A549 (cell line): ENCODE data around the gene LAMC3. TPM values are rescaled to one million over a fixed set of nuclear protein-coding genes. Genes with fewer than 3 reads are reported as not detected.

Experiments
- ATAC-seq, 2 experiments: fragments of 200-7000 bp in 1 of 2; fragments of >200 bp in 1 of 2; cut with Nextera tagmentation in 1 of 2; cut with Tn5 transposase in 1 of 2; 3 replicates each; pipeline versions ENCODE4 v1.8.0 to v1.9.1; 2018 to 2020; ENCODE audit warnings: mild to moderate bottlenecking in 1 of 2, moderate library complexity in 1 of 2
- CTCF ChIA-PET: fragments of 300-600 bp; sonication (Branson Sonifier 250); formaldehyde crosslinking; extraction: SDS; loops from one replicate; lab custom pipeline; 2021; ENCODE audit warnings: antibody characterized with exemption, inconsistent platforms; lab: Yijun Ruan, JAX
- POLR2A ChIA-PET: fragments of 350-600 bp; formaldehyde crosslinking; extraction: SDS; loops from one replicate; lab custom pipeline; 2021; ENCODE audit warnings: antibody characterized with exemption, inconsistent platforms; lab: Yijun Ruan, JAX
- DNase-seq, 2 experiments: peaks; one replicate each; pipeline versions ENCODE4 v3.0.0 to v3.0.0-alpha.2; 2011 to 2016; ENCODE audit warnings: low read depth in 1 of 2, low spot score in 1 of 2
- FAIRE-seq: peaks from 2 replicates; lab custom pipeline; 2011; peaks lifted over from hg19 to GRCh38; lab: Jason Lieb, UNC
- H3K27ac ChIP-seq, 2 experiments: fragments of >200 bp; sonication (Bioruptor Twin); formaldehyde crosslinking; 3 replicates each; pipeline ENCODE4 v1.5.1; 2016 to 2017
- H3K4me1 ChIP-seq: fragments of >200 bp; sonication (Bioruptor Twin); formaldehyde crosslinking; 3 replicates; pipeline ENCODE4 v1.6.1; 2016
- H3K4me2 ChIP-seq: fragments of >200 bp; sonication (Bioruptor Twin); formaldehyde crosslinking; 3 replicates; pipeline ENCODE4 v1.6.1; 2016
- H3K4me3 ChIP-seq: fragments of >200 bp; sonication (Bioruptor Twin); formaldehyde crosslinking; 3 replicates; pipeline ENCODE4 v1.5.1; 2016
- H3K9me3 ChIP-seq: fragments of >200 bp; sonication (Bioruptor Twin); formaldehyde crosslinking; 3 replicates; pipeline ENCODE4 v1.6.1; 2016
- BHLHE40 ChIP-seq: IDR thresholded peaks from 2 replicates; pipeline ENCODE4 v1.6.1; 2012; ENCODE audit warnings: low read depth, low read length, inconsistent platforms
- CHD2 ChIP-seq: fragments of 150-350 bp; IDR thresholded peaks from 2 replicates; pipeline ENCODE4 v1.6.1; 2014; ENCODE audit warnings: low read length; ENCODE audit not compliant: partially characterized antibody
- FOSB ChIP-seq: fragments of 250-450 bp; sonication (Bioruptor Pico); IDR thresholded peaks from 2 replicates; pipeline ENCODE4 v1.5.0; 2020; ENCODE audit warnings: mild to moderate bottlenecking, moderate library complexity
- FOSL2 ChIP-seq, 2 experiments: fragments of 450-650 bp in 1 of 2; fragments of >200 bp in 1 of 2; sonication (Bioruptor Twin) in 1 of 2; formaldehyde crosslinking; IDR thresholded peaks; 2 replicates each; pipeline versions ENCODE4 v1.5.0 to v1.6.1; 2016 to 2020; ENCODE audit warnings: mild to moderate bottlenecking in 1 of 2, moderate library complexity in 1 of 2
- HEYL ChIP-seq: fragments of 250-450 bp; sonication (Bioruptor Pico); IDR thresholded peaks from 2 replicates; pipeline ENCODE4 v1.8.0; 2021; ENCODE audit warnings: mild to moderate bottlenecking, moderate library complexity
- HOXA7 ChIP-seq: fragments of 250-450 bp; sonication (Bioruptor Pico); IDR thresholded peaks from 2 replicates; pipeline ENCODE4 v1.5.0; 2020; ENCODE audit warnings: mild to moderate bottlenecking, moderate library complexity
- HOXB13 ChIP-seq: fragments of 250-450 bp; sonication (Bioruptor Pico); IDR thresholded peaks from 2 replicates; pipeline ENCODE4 v1.5.0; 2020; ENCODE audit warnings: low read depth, mild to moderate bottlenecking, moderate library complexity
- HOXB5 ChIP-seq: fragments of 250-450 bp; sonication (Bioruptor Pico); IDR thresholded peaks from 2 replicates; pipeline ENCODE4 v1.5.0; 2020; ENCODE audit warnings: mild to moderate bottlenecking, moderate library complexity
- KDM1A ChIP-seq: fragments of 200-600 bp; sonication (generic); IDR thresholded peaks from 2 replicates; pipeline ENCODE4 v1.6.1; 2016; ENCODE audit warnings: low read depth, mild to moderate bottlenecking
- KDM5A ChIP-seq: fragments of 200-600 bp; sonication (generic); IDR thresholded peaks from 2 replicates; pipeline ENCODE4 v1.6.1; 2016; ENCODE audit warnings: antibody characterized with exemption, mild to moderate bottlenecking
- MAFK ChIP-seq: fragments of 450-650 bp; IDR thresholded peaks from 2 replicates; pipeline ENCODE4 v1.6.1; 2014; ENCODE audit not compliant: partially characterized antibody
- NR3C1 ChIP-seq: fragments of >200 bp; sonication (Bioruptor Twin); formaldehyde crosslinking; IDR thresholded peaks from 3 replicates; pipeline ENCODE4 v1.6.1; 2017
- PHF8 ChIP-seq: fragments of 200-600 bp; sonication (generic); IDR thresholded peaks from 2 replicates; pipeline ENCODE4 v1.6.1; 2016; ENCODE audit warnings: low read depth, mild to moderate bottlenecking, antibody characterized with exemption, moderate library complexity, borderline replicate concordance
- POLR2A ChIP-seq: IDR thresholded peaks from 2 replicates; pipeline ENCODE4 v1.6.1; 2012; ENCODE audit warnings: mild to moderate bottlenecking, low read length
- RAD21 ChIP-seq, 2 experiments: fragments of >200 bp in 1 of 2; sonication (Bioruptor Twin) in 1 of 2; formaldehyde crosslinking in 1 of 2; IDR thresholded peaks in 1 of 2; conservative IDR thresholded peaks in 1 of 2; 2 replicates in 1 of 2; 3 replicates in 1 of 2; pipeline ENCODE4 v1.6.1; 2012 to 2018; ENCODE audit warnings: inconsistent platforms in 1 of 2
- RFX5 ChIP-seq: fragments of 450-650 bp; IDR thresholded peaks from 2 replicates; pipeline ENCODE4 v1.7.1; 2014; ENCODE audit warnings: antibody characterized with exemption, mild to moderate bottlenecking, moderate library complexity
- SREBF2 ChIP-seq: fragments of 450-650 bp; IDR thresholded peaks from 2 replicates; pipeline ENCODE4 v1.6.1; 2014; ENCODE audit warnings: mild to moderate bottlenecking, moderate library complexity
- TP53 ChIP-seq: fragments of 250-450 bp; sonication (Bioruptor Pico); IDR thresholded peaks from 2 replicates; pipeline ENCODE4 v1.5.0; 2021; ENCODE audit warnings: mild to moderate bottlenecking, moderate library complexity
- ZNF302 ChIP-seq: fragments of 250-450 bp; sonication (Bioruptor Pico); IDR thresholded peaks from 2 replicates; pipeline ENCODE4 v1.9.0; 2021; ENCODE audit warnings: inconsistent platforms, mild to moderate bottlenecking, moderate library complexity
- WGBS: methylation state at CpG from one replicate; pipeline ENCODE4 v1.1.6; 2017; ENCODE audit errors: missing lambda C conversion rate; 5-methylcytosine and 5-hydroxymethylcytosine counted together
- polyA plus RNA-seq, 4 experiments: library from polyadenylated mRNA; depleted of rRNA in 3 of 4; stranded (reverse); fragments of >200 nt; fragmentation: RNase III in 1 of 4; extraction: RNeasy Plus Mini Kit Qiagen cat#74134 plus additional on column Dnase treatment in 1 of 4; gene quantifications; 2 replicates in 3 of 4; 3 replicates in 1 of 4; pipeline ENCODE4 v1.2.3, GENCODE V29; 2011 to 2017
- TF ChIP-seq, protein P1 (sequence below): fragments of >200 bp; sonication (Bioruptor Twin); formaldehyde crosslinking; IDR thresholded peaks from 3 replicates; pipeline ENCODE4 v1.6.1; 2016
- TF ChIP-seq, protein P2 (sequence below): fragments of 200-600 bp; sonication (generic); IDR thresholded peaks from 2 replicates; pipeline ENCODE4 v1.6.1; 2016; ENCODE audit warnings: antibody characterized with exemption, mild to moderate bottlenecking, moderate library complexity
- TF ChIP-seq, protein P3 (sequence below): fragments of 250-450 bp; sonication (Bioruptor Pico); IDR thresholded peaks from 2 replicates; pipeline ENCODE4 v1.5.0; 2021; ENCODE audit warnings: mild to moderate bottlenecking, moderate library complexity, borderline replicate concordance
- TF ChIP-seq, protein P4 (sequence below): IDR thresholded peaks from 2 replicates; pipeline ENCODE4 v1.6.1; 2012; ENCODE audit warnings: low read depth, borderline replicate concordance

LAMC3 gene
- polyA plus RNA-seq, 2 of the 4 experiments (the other 2 are of a cell fraction): 1.0 to 1.5 TPM

DNA sequence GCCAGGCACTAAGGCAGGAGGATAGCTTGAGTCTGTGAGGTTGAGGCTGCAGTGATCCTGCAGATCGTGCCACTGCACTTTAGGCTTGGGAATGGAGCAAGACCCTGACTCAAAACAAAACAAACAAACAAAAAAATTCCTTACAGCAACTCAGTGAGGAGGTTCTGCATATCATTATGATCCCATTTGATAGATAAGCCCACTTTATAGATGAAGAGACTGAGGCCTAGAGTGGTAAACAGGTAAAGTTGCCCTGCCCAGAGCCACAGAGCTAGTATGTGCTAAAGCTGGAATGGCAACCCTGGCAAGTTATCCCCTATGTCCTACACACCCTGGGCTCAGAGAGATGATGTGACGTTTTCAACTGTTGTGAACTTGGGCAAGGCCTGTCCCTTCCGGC is 94.6 kb downstream of the LAMC3 start:
- H3K9me3 ChIP-seq: no peaks in the 10 kb centered on the region
- ChIA-PET CTCF (interaction anchor here (0.5 to 3.1 kb wide), 6 partner anchors 9 to 232 kb away, joined by 3 to 7 read pairs (median 3); partner anchors contain the start of gene NUP214), POLR2A (interaction anchor here (0.7 kb wide), 1 partner anchor 9 kb away, joined by 11 read pairs; no protein-coding TSS in a partner anchor)
- no peak for FAIRE-seq
- no peaks in the 10 kb centered on the region for H3K4me1 ChIP-seq
- 74% methylated on average over 3 of the region's 3 CpGs for WGBS
- H3K27ac ChIP-seq: no peak overlapping the region
- no peak overlapping the region for H3K4me3 ChIP-seq
- TF ChIP-seq RAD21 (conservative IDR thresholded peaks at IDR 0.05 in 1 of 2, IDR thresholded peaks at IDR 0.05 in 1 of 2): no peak
- no peak for TF ChIP-seq HOXB5
- no peak for TF ChIP-seq HEYL (CRISPR knock-in tag)
- TF ChIP-seq CHD2: no peak
- no peak for TF ChIP-seq HOXA7 (CRISPR knock-in tag)
- no peak for TF ChIP-seq FOSL2 (IDR thresholded peaks at IDR 0.05)
- no peak for TF ChIP-seq FOSL2 (CRISPR knock-in tag; IDR thresholded peaks at IDR 0.05)
- TF ChIP-seq NR3C1: no peak
- TF ChIP-seq, protein P1, sequence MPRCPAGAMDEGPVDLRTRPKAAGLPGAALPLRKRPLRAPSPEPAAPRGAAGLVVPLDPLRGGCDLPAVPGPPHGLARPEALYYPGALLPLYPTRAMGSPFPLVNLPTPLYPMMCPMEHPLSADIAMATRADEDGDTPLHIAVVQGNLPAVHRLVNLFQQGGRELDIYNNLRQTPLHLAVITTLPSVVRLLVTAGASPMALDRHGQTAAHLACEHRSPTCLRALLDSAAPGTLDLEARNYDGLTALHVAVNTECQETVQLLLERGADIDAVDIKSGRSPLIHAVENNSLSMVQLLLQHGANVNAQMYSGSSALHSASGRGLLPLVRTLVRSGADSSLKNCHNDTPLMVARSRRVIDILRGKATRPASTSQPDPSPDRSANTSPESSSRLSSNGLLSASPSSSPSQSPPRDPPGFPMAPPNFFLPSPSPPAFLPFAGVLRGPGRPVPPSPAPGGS: no peak
- TF ChIP-seq, protein P2, sequence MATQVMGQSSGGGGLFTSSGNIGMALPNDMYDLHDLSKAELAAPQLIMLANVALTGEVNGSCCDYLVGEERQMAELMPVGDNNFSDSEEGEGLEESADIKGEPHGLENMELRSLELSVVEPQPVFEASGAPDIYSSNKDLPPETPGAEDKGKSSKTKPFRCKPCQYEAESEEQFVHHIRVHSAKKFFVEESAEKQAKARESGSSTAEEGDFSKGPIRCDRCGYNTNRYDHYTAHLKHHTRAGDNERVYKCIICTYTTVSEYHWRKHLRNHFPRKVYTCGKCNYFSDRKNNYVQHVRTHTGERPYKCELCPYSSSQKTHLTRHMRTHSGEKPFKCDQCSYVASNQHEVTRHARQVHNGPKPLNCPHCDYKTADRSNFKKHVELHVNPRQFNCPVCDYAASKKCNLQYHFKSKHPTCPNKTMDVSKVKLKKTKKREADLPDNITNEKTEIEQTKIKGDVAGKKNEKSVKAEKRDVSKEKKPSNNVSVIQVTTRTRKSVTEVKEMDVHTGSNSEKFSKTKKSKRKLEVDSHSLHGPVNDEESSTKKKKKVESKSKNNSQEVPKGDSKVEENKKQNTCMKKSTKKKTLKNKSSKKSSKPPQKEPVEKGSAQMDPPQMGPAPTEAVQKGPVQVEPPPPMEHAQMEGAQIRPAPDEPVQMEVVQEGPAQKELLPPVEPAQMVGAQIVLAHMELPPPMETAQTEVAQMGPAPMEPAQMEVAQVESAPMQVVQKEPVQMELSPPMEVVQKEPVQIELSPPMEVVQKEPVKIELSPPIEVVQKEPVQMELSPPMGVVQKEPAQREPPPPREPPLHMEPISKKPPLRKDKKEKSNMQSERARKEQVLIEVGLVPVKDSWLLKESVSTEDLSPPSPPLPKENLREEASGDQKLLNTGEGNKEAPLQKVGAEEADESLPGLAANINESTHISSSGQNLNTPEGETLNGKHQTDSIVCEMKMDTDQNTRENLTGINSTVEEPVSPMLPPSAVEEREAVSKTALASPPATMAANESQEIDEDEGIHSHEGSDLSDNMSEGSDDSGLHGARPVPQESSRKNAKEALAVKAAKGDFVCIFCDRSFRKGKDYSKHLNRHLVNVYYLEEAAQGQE: no peak
- no peak for TF ChIP-seq KDM5A
- TF ChIP-seq, protein P3, sequence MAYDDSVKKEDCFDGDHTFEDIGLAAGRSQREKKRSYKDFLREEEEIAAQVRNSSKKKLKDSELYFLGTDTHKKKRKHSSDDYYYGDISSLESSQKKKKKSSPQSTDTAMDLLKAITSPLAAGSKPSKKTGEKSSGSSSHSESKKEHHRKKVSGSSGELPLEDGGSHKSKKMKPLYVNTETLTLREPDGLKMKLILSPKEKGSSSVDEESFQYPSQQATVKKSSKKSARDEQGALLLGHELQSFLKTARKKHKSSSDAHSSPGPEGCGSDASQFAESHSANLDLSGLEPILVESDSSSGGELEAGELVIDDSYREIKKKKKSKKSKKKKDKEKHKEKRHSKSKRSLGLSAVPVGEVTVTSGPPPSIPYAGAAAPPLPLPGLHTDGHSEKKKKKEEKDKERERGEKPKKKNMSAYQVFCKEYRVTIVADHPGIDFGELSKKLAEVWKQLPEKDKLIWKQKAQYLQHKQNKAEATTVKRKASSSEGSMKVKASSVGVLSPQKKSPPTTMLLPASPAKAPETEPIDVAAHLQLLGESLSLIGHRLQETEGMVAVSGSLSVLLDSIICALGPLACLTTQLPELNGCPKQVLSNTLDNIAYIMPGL (CRISPR knock-in tag): no peak
- TF ChIP-seq POLR2A: no peak
- no peak for TF ChIP-seq SREBF2
- no peak overlapping the region for H3K4me2 ChIP-seq
- ATAC-seq: no peak
- DNase-seq: no peak

DNA sequence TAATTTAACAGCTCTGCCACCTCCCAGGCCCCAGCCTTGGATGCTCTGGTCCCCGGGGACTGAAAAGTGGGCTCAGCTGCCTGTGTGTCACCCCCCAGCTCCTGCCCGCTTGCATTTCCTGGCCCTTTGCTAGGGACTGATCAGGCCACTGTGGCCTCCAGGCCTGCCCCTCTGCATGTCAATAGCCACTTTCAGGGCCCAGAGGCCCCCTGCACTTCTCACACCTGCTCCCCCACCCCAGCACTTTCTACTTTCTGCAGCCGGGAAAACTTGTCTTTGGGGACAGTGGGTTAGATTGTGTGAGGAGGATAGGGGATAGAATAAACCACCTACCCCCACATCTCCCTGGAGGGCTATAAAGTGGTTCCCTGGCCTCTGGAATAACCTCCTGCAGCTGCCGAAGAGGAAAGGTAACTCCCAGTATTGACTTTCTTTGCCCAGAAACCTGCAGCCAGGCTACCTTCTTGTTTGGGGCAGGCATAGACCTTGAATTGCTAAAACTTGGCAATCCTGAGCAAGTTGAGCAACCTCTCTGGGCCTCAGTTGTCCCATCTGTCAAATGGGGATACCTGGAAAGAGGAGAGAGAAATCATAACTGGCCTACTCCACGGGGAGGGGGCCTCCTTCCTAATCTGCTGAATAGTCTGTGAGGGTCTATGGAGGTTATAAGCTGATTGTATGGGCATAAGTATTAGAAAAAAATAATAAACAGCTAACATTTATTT is 95.2 kb downstream of the LAMC3 start:
- Histone ChIP-seq H3K9me3 (no peaks in the 10 kb centered on the region), H3K4me1 (no peaks in the 10 kb centered on the region), H3K27ac (no peak overlapping the region), H3K4me2 (no peak overlapping the region), H3K4me3 (no peak overlapping the region)
- no peak for FAIRE-seq
- TF ChIP-seq PHF8 (no peak), RFX5 (no peak), MAFK (no peak), KDM5A (no peak), HOXB13 (no peak), FOSB (CRISPR knock-in tag) (no peak), KDM1A (no peak), ZNF302 (CRISPR knock-in tag) (no peak), BHLHE40 (no peak), TP53 (CRISPR knock-in tag) (no peak)
- TF ChIP-seq, protein P4, sequence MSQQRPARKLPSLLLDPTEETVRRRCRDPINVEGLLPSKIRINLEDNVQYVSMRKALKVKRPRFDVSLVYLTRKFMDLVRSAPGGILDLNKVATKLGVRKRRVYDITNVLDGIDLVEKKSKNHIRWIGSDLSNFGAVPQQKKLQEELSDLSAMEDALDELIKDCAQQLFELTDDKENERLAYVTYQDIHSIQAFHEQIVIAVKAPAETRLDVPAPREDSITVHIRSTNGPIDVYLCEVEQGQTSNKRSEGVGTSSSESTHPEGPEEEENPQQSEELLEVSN: no peak
- TF ChIP-seq, protein P3 (CRISPR knock-in tag): no peak
- ATAC-seq: no peak
- CTCF ChIA-PET: interaction anchor here (0.5 to 3.1 kb wide), 10 partner anchors 9 to 232 kb away, joined by 3 to 7 read pairs (median 4); partner anchors contain the start of gene NUP214
- DNase-seq: no peak
- POLR2A ChIA-PET: interaction anchor here (0.6 to 0.7 kb wide), 2 partner anchors 9 to 245 kb away, joined by 3 to 11 read pairs; no protein-coding TSS in a partner anchor
- 66% methylated on average over 5 of the region's 5 CpGs for WGBS
